GM23338 (cell line): ENCODE results near the gene C1QA. TPM values are rescaled to one million over a fixed set of nuclear protein-coding genes. Genes with fewer than 3 reads are reported as not detected.

Experiments used
- microRNA-seq: library from miRNA; unstranded; fragments of <30 nt; microRNA quantifications from one replicate; pipeline ENCODE4, GENCODE V29; 2017
- polyA plus RNA-seq: library from polyadenylated mRNA; unstranded; fragments of >200 nt; fragmentation: Nextera tagmentation; extraction: Ambion mirVana; gene quantifications from 2 replicates; pipeline ENCODE4 v1.2.1, GENCODE V29; 2016
- small RNA-seq: library from RNA; depleted of rRNA; stranded (forward); fragments of <200 nt; gene quantifications from one replicate; pipeline ENCODE3, GENCODE V24; 2014; ENCODE audit warnings: low replicate concordance
- total RNA-seq: library from RNA; depleted of rRNA; stranded (reverse); fragments of >200 nt; shearing (Covaris generic); gene quantifications from 2 replicates; pipeline ENCODE4 v1.2.3, GENCODE V29; 2014; rRNA removed

C1QA gene
- total and polyA plus RNA-seq, 2 experiments from 2014 or later, result not detected

Small RNAs within 50 kb of the gene (microRNA-seq; reads per million reads assigned to microRNA genes)
- gene MIR6127, result not detected

Small RNAs within 50 kb of the gene (small RNA-seq; reads per million reads assigned to genes)
- not detected for gene MIR6127

Other genes starting within 250 kb of the C1QA start
- gene ZBTB40, start 184.8 kb upstream of the C1QA start, total RNA-seq, result 22.1 and 22.7 TPM in 2 replicates
- 3.1 TPM in 2 replicates for gene ZBTB40, start 184.8 kb upstream of the C1QA start, polyA plus RNA-seq
- gene EPHA8, start 73.1 kb upstream of the C1QA start, total RNA-seq, result 2.0 and 5.0 TPM in 2 replicates
- gene EPHA8, start 73.1 kb upstream of the C1QA start, polyA plus RNA-seq, result 2.0 and 2.3 TPM in 2 replicates
- not detected in 2 replicates for gene C1QC, start 7.0 kb downstream of the C1QA start, total RNA-seq
- gene C1QC, start 7.0 kb downstream of the C1QA start, polyA plus RNA-seq, result not detected in 2 replicates
- gene C1QB, start 16.6 kb downstream of the C1QA start, total RNA-seq, result not detected in 2 replicates
- not detected in 2 replicates for gene C1QB, start 16.6 kb downstream of the C1QA start, polyA plus RNA-seq
- gene EPHB2, start 74.2 kb downstream of the C1QA start, total RNA-seq, result 19.2 and 20.1 TPM in 2 replicates
- 4.1 and 4.5 TPM in 2 replicates for gene EPHB2, start 74.2 kb downstream of the C1QA start, polyA plus RNA-seq